Nephron (organoid): ENCODE results near the gene SNX21.

Experiments
- H3K27ac Mint-ChIP-seq, 3 experiments: 2 replicates each; pipeline ENCODE4 v1.8.0; 2020; ENCODE audit warnings: mixed read lengths in 3 of 3, mild to moderate bottlenecking in 2 of 3, moderate library complexity in 1 of 3
- H3K27me3 Mint-ChIP-seq: 2 replicates; pipeline ENCODE4 v1.8.0; 2021; ENCODE audit warnings: low read depth, mild to moderate bottlenecking, moderate library complexity, mixed read lengths
- H3K36me3 Mint-ChIP-seq: 2 replicates; pipeline ENCODE4 v1.8.0; 2020; ENCODE audit warnings: low read depth, mixed read lengths
- H3K4me1 Mint-ChIP-seq: 2 replicates; pipeline ENCODE4 v1.8.0; 2020; ENCODE audit warnings: mixed read lengths
- H3K4me3 Mint-ChIP-seq, 3 experiments: 2 replicates each; pipeline ENCODE4 v1.8.0; 2020; ENCODE audit warnings: mild to moderate bottlenecking in 3 of 3, mixed read lengths in 3 of 3, moderate library complexity in 2 of 3
- H3K9me3 Mint-ChIP-seq: 2 replicates; pipeline ENCODE4 v1.8.0; 2020; ENCODE audit warnings: mixed read lengths
- TF ChIP-seq, protein P1 (sequence below), 3 experiments: fragments of 200-600 bp; sonication (generic); IDR thresholded peaks; one replicate each; pipeline ENCODE4 v1.5.0; 2021; ENCODE audit warnings: antibody characterized with exemption in 3 of 3; ENCODE audit not compliant: unreplicated experiment in 3 of 3

SNX21 gene

DNA sequence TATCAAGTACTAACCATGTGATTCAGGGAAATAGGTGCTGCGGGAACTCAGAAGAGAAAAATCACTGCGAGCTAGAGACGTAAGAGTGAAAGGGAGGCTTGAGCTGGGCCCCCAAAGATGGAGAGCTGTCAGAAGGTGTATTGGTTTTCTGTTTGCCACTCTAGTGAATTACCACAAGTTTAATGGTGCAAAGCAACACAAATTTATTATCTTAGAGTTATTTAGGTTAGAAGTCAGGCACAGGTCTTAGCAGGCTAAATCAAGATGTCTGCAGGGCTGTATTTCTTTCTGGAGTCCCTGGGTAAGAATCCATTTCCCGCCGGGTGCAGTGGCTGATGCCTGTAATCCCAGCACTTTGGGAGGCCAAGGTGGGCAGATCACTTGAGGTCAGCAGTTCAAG lies 26.3 kb downstream of the SNX21 start:
- Mint-ChIP-seq H3K27me3 (no peaks in the 10 kb centered on the region), H3K9me3 (no peaks in the 10 kb centered on the region), H3K4me1 (peaks cover 39% of the 10 kb centered on the region), H3K27ac (no peak overlapping the region), H3K4me3 (no peak overlapping the region), H3K36me3 (no peaks in the 10 kb centered on the region)
- TF ChIP-seq, protein P1, sequence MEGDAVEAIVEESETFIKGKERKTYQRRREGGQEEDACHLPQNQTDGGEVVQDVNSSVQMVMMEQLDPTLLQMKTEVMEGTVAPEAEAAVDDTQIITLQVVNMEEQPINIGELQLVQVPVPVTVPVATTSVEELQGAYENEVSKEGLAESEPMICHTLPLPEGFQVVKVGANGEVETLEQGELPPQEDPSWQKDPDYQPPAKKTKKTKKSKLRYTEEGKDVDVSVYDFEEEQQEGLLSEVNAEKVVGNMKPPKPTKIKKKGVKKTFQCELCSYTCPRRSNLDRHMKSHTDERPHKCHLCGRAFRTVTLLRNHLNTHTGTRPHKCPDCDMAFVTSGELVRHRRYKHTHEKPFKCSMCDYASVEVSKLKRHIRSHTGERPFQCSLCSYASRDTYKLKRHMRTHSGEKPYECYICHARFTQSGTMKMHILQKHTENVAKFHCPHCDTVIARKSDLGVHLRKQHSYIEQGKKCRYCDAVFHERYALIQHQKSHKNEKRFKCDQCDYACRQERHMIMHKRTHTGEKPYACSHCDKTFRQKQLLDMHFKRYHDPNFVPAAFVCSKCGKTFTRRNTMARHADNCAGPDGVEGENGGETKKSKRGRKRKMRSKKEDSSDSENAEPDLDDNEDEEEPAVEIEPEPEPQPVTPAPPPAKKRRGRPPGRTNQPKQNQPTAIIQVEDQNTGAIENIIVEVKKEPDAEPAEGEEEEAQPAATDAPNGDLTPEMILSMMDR (IDR thresholded peaks at IDR 0.05; ENCODE audit: unreplicated experiment in 3 of 3) = no peak

DNA sequence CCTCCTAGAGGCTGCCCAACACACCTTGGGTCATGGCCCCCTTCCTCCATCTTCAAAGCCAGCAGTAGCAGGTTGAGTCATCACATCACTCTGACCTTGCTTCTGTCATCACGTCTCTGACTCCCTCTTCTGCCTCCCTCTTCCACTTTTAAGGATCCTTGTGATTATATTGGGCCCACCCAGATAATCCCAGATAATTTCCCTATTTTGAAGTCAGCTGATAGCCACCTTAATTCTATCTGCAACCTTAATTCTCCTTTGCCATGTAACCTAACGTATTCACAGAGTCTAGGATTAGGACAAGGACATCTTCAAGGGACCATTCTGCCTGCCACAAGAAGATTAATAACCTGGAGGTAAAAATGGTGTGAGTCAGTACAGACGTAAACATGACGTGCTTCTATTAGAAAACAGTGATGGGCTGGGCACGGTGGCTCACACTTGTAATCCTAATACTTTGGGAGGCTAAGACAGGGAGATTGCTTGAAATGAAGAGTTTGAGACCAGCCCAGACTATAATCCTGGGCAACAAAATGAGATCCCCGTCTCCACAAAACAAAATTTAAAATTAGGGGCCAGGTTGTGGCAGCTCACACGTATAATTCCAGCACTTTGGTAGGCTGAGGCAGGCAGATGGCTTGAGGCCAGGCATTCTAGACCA lies 27.1 kb downstream of the SNX21 start:
- no peaks in the 10 kb centered on the region for H3K27me3 Mint-ChIP-seq
- H3K27ac Mint-ChIP-seq = peak overlapping the region in 1 of 3 experiments; percentile 17
- no peaks in the 10 kb centered on the region for H3K36me3 Mint-ChIP-seq
- TF ChIP-seq, protein P1 (IDR thresholded peaks at IDR 0.05; ENCODE audit: unreplicated experiment in 3 of 3) = no peak
- H3K4me3 Mint-ChIP-seq = peak overlapping the region; percentile 38 to 73 (median 50)
- peaks cover 35% of the 10 kb centered on the region for H3K4me1 Mint-ChIP-seq
- no peaks in the 10 kb centered on the region for H3K9me3 Mint-ChIP-seq

DNA sequence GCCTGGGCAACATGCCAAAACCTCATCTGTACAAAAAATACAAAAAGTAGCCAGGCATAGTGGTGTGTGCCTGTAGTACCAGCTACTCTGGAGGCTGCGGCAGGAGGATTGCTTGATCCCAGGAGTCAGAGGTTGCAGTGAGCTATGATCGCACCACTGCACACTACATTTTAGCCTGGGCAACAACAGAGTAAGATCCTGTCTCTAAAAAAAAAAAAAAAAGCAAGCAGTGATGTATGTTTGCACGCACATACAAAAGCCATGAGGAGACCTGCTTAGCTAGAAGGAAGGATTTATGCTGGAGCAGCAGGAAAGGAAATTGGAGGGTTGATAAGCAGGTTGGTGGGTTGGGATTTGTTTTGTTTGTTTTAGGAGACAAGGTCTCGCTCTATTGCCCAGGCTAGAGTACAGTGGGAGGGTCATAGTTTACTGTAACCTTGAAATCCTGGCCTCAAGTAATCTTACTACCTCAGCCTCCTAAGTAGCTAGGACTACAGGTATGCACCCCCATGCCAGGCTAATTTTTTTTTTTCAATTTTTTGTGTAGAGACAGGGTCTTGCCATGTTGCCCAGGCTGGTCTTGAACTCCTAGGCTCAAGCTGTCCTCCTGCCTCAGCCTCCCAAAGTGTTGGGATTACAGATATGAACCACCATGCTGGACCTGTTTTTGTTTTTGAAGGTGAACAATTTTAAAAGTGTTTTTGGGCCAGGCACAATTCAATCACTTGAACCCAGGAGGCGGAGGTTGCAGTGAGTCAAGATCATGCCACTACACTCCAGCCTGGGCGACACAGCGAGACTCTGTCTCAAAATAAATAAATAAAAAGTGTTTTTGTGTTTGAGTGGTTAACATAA lies 27.8 kb downstream of the SNX21 start:
- no peak overlapping the region for H3K4me3 Mint-ChIP-seq
- TF ChIP-seq, protein P1 (IDR thresholded peaks at IDR 0.05; ENCODE audit: unreplicated experiment in 3 of 3) = no peak
- no peak overlapping the region for H3K27ac Mint-ChIP-seq
- H3K9me3 Mint-ChIP-seq = no peaks in the 10 kb centered on the region
- no peaks in the 10 kb centered on the region for H3K36me3 Mint-ChIP-seq
- H3K4me1 Mint-ChIP-seq = peaks cover 34% of the 10 kb centered on the region
- H3K27me3 Mint-ChIP-seq = no peaks in the 10 kb centered on the region

DNA sequence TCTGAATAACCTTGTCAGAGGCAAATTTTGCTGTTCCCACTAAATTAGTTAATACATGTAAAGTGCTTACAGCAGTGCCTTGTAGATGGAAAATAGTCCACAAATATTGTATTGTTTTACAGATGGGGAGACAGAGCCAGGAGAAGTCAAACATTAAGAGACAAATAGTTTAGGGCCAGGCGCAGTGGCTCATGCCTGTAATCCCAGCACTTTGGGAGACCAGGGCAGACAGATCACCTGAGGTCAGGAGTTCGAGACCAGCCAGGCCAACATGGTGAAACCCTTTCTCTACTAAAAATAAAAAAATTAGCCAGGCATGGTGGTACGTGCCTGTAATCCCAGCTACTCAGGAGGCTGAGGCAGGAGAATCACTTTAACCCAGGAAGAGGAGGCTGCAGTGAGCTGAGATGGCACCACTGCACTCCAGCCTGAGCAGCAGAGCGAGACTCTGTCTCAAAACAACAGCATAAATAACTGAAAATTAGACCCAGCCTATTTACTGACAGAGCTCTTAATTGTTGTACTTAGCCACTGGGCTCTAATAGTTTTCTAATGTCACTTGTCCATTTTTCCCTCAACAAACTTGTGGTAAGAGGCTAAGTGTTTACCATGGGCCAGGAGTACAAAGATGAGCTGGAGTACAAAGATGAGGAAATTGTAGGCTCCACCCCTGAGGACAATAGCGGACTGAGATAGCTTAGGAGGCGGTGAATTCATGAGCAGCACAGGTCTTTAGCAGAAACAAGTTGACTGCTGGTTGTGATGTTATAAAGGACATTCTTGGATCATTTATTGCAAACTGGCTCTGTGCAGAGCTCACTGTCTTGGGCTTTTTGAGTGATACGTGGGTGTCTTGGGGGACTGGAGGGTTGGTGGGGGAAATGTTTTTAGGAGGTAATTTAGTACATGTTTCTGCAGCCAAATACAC lies 30.2 kb downstream of the SNX21 start:
- no peak overlapping the region for H3K27ac Mint-ChIP-seq
- peaks cover 14% of the 10 kb centered on the region for H3K4me1 Mint-ChIP-seq
- H3K27me3 Mint-ChIP-seq = no peaks in the 10 kb centered on the region
- H3K36me3 Mint-ChIP-seq = no peaks in the 10 kb centered on the region
- TF ChIP-seq, protein P1 (IDR thresholded peaks at IDR 0.05; ENCODE audit: unreplicated experiment in 3 of 3) = no peak
- H3K4me3 Mint-ChIP-seq = no peak overlapping the region
- H3K9me3 Mint-ChIP-seq = no peaks in the 10 kb centered on the region

DNA sequence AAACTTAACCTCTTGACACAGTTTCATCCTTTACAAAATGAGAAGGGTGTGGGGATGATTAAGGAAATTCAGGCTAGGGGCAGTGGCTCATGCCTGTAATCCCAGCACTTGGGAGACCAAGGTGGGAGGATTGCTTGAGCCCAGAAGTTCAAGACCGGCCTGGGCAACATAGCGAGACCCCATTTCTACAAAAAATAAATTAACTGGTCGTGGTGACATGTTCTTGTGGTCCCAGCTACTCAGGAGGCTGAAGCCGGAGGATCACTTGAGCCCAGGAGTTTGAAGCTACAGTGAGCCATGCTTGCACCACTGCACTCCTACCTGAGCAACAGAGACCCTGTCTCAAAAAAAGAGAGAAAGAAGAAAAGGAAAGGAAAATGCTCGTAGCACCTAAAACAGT lies 32.9 kb downstream of the SNX21 start:
- H3K27me3 Mint-ChIP-seq = no peaks in the 10 kb centered on the region
- no peak overlapping the region for H3K4me3 Mint-ChIP-seq
- TF ChIP-seq, protein P1 (IDR thresholded peaks at IDR 0.05; ENCODE audit: unreplicated experiment in 3 of 3) = no peak
- H3K9me3 Mint-ChIP-seq = no peaks in the 10 kb centered on the region
- H3K4me1 Mint-ChIP-seq = no peaks in the 10 kb centered on the region
- no peaks in the 10 kb centered on the region for H3K36me3 Mint-ChIP-seq
- H3K27ac Mint-ChIP-seq = no peak overlapping the region
